Neural cell (in vitro differentiated cells): ENCODE data around the gene ACTR1B. TPM values are rescaled to one million over a fixed set of nuclear protein-coding genes. Genes with fewer than 3 reads are reported as not detected.

Source experiments
- H2AFZ ChIP-seq: fragments of 200-600, 300-800 bp; sonication (generic), shearing (Covaris generic); 2 replicates; pipeline ENCODE4 v1.6.0; 2014; ENCODE audit warnings: low read depth, mild to moderate bottlenecking, antibody characterized with exemption, low read length, moderate library complexity
- H3F3A ChIP-seq: fragments of 200-600 bp; shearing (Covaris generic); 2 replicates; pipeline ENCODE4 v1.6.1; 2016; ENCODE audit warnings: mild to moderate bottlenecking, moderate library complexity, mixed read lengths, antibody characterized with exemption, low read length; ENCODE audit not compliant: insufficient read depth, poor library complexity, severe bottlenecking
- H3K27ac ChIP-seq: fragments of 200-600, 300-800 bp; sonication (generic), shearing (Covaris generic); 2 replicates; pipeline ENCODE4 v1.5.1; 2014; ENCODE audit warnings: mild to moderate bottlenecking, low read length, moderate library complexity
- H3K27me3 ChIP-seq: fragments of 300-800, 200-600 bp; sonication (generic), shearing (Covaris generic); 2 replicates; pipeline ENCODE4 v1.6.0; 2014; ENCODE audit warnings: mild to moderate bottlenecking, low read depth, low read length, moderate library complexity; ENCODE audit not compliant: insufficient read depth
- H3K36me3 ChIP-seq: fragments of 300-800, 200-600 bp; sonication (generic), shearing (Covaris generic); 2 replicates; pipeline ENCODE4 v1.5.1; 2014; ENCODE audit warnings: mild to moderate bottlenecking, antibody characterized with exemption, low read length, moderate library complexity; ENCODE audit not compliant: insufficient read depth
- H3K4me2 ChIP-seq: fragments of 300-800, 200-600 bp; sonication (generic), shearing (Covaris generic); 2 replicates; pipeline ENCODE4 v1.6.0; 2014; ENCODE audit warnings: mild to moderate bottlenecking, low read length
- H3K4me3 ChIP-seq: fragments of 300-800, 200-600 bp; sonication (generic), shearing (Covaris generic); 2 replicates; pipeline ENCODE4 v1.5.1; 2014; ENCODE audit warnings: mild to moderate bottlenecking, low read length, moderate library complexity
- H3K79me2 ChIP-seq: fragments of 200-600 bp; shearing (Covaris generic); replicated peaks from 2 replicates; pipeline ENCODE4 v1.6.0; 2014; ENCODE audit warnings: mild to moderate bottlenecking, low read length, moderate library complexity; ENCODE audit not compliant: insufficient read depth
- H3K9ac ChIP-seq: fragments of 300-800, 200-600 bp; sonication (generic), shearing (Covaris generic); 2 replicates; pipeline ENCODE4 v1.6.1; 2016; ENCODE audit warnings: mild to moderate bottlenecking, low read length, mixed read lengths
- H3K9me2 ChIP-seq: fragments of 200-600 bp; shearing (Covaris generic); 2 replicates; pipeline ENCODE4 v1.6.1; 2016; ENCODE audit warnings: mild to moderate bottlenecking, low read length, mixed read lengths; ENCODE audit not compliant: insufficient read depth
- H3K9me3 ChIP-seq: fragments of 200-600, 300-800 bp; sonication (generic), shearing (Covaris generic); 2 replicates; pipeline ENCODE4 v1.6.1; 2016; ENCODE audit warnings: mild to moderate bottlenecking, mixed run types, low read length, moderate library complexity, mixed read lengths
- H4K20me1 ChIP-seq: fragments of 200-600 bp; shearing (Covaris generic); 2 replicates; pipeline ENCODE4 v1.6.1; 2016; ENCODE audit warnings: mild to moderate bottlenecking, mixed run types; ENCODE audit not compliant: insufficient read depth
- CTCF ChIP-seq: fragments of 450-650 bp; IDR thresholded peaks from 2 replicates; pipeline ENCODE4 v1.5.1; 2014; ENCODE audit warnings: antibody characterized with exemption, mild to moderate bottlenecking, moderate library complexity; ENCODE audit not compliant: poor library complexity, severe bottlenecking
- EP300 ChIP-seq: fragments of 450-650 bp; conservative IDR thresholded peaks from 2 replicates; pipeline ENCODE4 v1.6.1; 2014; ENCODE audit warnings: antibody characterized with exemption, mild to moderate bottlenecking, moderate library complexity; ENCODE audit not compliant: poor library complexity, severe bottlenecking
- EZH2 ChIP-seq: fragments of 200-600, 300-800 bp; shearing (Covaris generic), sonication (generic); IDR thresholded peaks from 2 replicates; pipeline ENCODE4 v1.6.1; 2014; ENCODE audit warnings: antibody characterized with exemption, low read length, borderline replicate concordance, mild to moderate bottlenecking; ENCODE audit not compliant: insufficient read depth, poor library complexity, severe bottlenecking
- MXI1 ChIP-seq: fragments of 450-650 bp; conservative IDR thresholded peaks from 2 replicates; pipeline ENCODE4 v1.6.1; 2014; ENCODE audit warnings: antibody characterized with exemption, mild to moderate bottlenecking; ENCODE audit not compliant: poor library complexity, severe bottlenecking
- POLR2AphosphoS5 ChIP-seq: IDR thresholded peaks from 2 replicates; pipeline ENCODE4 v1.6.1; 2012
- RAD21 ChIP-seq: fragments of 450-650 bp; conservative IDR thresholded peaks from 2 replicates; pipeline ENCODE4 v1.6.1; 2014; ENCODE audit warnings: antibody characterized with exemption, mild to moderate bottlenecking, moderate library complexity
- REST ChIP-seq: IDR thresholded peaks from 2 replicates; pipeline ENCODE4 v1.6.1; 2012; ENCODE audit warnings: borderline replicate concordance
- SMC3 ChIP-seq: fragments of 450-650 bp; conservative IDR thresholded peaks from 2 replicates; pipeline ENCODE4 v1.6.1; 2014; ENCODE audit warnings: antibody characterized with exemption, mild to moderate bottlenecking, moderate library complexity; ENCODE audit not compliant: poor library complexity
- TAF1 ChIP-seq: IDR thresholded peaks from 2 replicates; pipeline ENCODE4 v1.6.1; 2012; ENCODE audit warnings: low read depth
- polyA plus RNA-seq: library from polyadenylated mRNA; depleted of rRNA; stranded (reverse); fragments of >200 nt; gene quantifications from 2 replicates; pipeline ENCODE4 v1.2.3, GENCODE V29; 2014

ACTR1B gene
- polyA plus RNA-seq, 1 donor from 2014 or later = 138 TPM

GRCh38 chr2:97704989-97705388, 41.1 kb upstream of the ACTR1B start:
- no peaks in the 10 kb centered on the region for H3K9me3 ChIP-seq
- no peak overlapping the region for H3K9ac ChIP-seq
- H3F3A ChIP-seq = no peaks in the 10 kb centered on the region
- H2AFZ ChIP-seq = no peak overlapping the region
- H3K4me2 ChIP-seq = no peak overlapping the region
- no peaks in the 10 kb centered on the region for H3K79me2 ChIP-seq
- H3K9me2 ChIP-seq = no peaks in the 10 kb centered on the region
- no peaks in the 10 kb centered on the region for H3K36me3 ChIP-seq
- no peak overlapping the region for H3K4me3 ChIP-seq
- no peak overlapping the region for H3K27ac ChIP-seq
- H4K20me1 ChIP-seq = no peaks in the 10 kb centered on the region
- TF ChIP-seq CTCF (no peak), TAF1 (no peak), POLR2AphosphoS5 (no peak), RAD21 (no peak), REST (no peak), MXI1 (no peak), SMC3 (no peak), EP300 (no peak), EZH2 (no peak)
- H3K27me3 ChIP-seq = no peaks in the 10 kb centered on the region

- TF ChIP-seq CTCF (no peak), MXI1 (no peak), REST (no peak), RAD21 (no peak), EZH2 (no peak), TAF1 (no peak), POLR2AphosphoS5 (no peak), SMC3 (no peak), EP300 (no peak)
- H3K9ac ChIP-seq = no peak overlapping the region
These were observed 39.9 kb upstream of the ACTR1B start for GRCh38 chr2:97703741-97704140.

More at GRCh38 chr2:97703741-97704140, 39.9 kb upstream of the ACTR1B start:
- H3F3A ChIP-seq = no peaks in the 10 kb centered on the region
- H3K79me2 ChIP-seq = no peaks in the 10 kb centered on the region
- H3K27ac ChIP-seq = no peak overlapping the region
- H2AFZ ChIP-seq = no peak overlapping the region
- H3K9me2 ChIP-seq = no peaks in the 10 kb centered on the region
- no peaks in the 10 kb centered on the region for H3K27me3 ChIP-seq
- H3K4me3 ChIP-seq = no peak overlapping the region
- no peaks in the 10 kb centered on the region for H4K20me1 ChIP-seq
- no peaks in the 10 kb centered on the region for H3K9me3 ChIP-seq
- H3K4me2 ChIP-seq = no peak overlapping the region
- no peaks in the 10 kb centered on the region for H3K36me3 ChIP-seq
